Effector memory CD8-positive, alpha-beta T cell (primary cell): ENCODE measurements around the gene PAK6.

Source experiments
- ATAC-seq: fragments of 150-1000 bp; cut with Tn5 transposase; replicated peaks from 2 replicates; pipeline ENCODE4 v1.10.0; 2021; ENCODE audit warnings: mild to moderate bottlenecking, moderate library complexity
- DNase-seq, 3 experiments: peaks; one replicate each; pipeline ENCODE4 v3.0.0; 2021
- H3K27ac Mint-ChIP-seq, 2 donors: one replicate each; pipeline ENCODE4 v1.8.0; 2022; ENCODE audit warnings: mild to moderate bottlenecking in 2 of 2, mixed read lengths in 2 of 2, moderate library complexity in 2 of 2
- H3K27me3 Mint-ChIP-seq, 2 donors: one replicate each; pipeline ENCODE4 v1.8.0; 2022; ENCODE audit warnings: mixed read lengths in 2 of 2
- H3K36me3 Mint-ChIP-seq: one replicate; pipeline ENCODE4 v1.8.0; 2022; ENCODE audit warnings: mild to moderate bottlenecking, moderate library complexity, mixed read lengths; ENCODE audit not compliant: insufficient read depth
- H3K4me1 Mint-ChIP-seq, 2 donors: one replicate each; pipeline ENCODE4 v1.8.0; 2022; ENCODE audit warnings: low read depth in 2 of 2, mixed read lengths in 2 of 2
- H3K4me3 Mint-ChIP-seq, 2 donors: one replicate each; pipeline ENCODE4 v1.8.0; 2022; ENCODE audit warnings: mild to moderate bottlenecking in 2 of 2, mixed read lengths in 2 of 2, moderate library complexity in 2 of 2
- H3K9me3 Mint-ChIP-seq, 2 donors: one replicate each; pipeline ENCODE4 v1.8.0; 2022; ENCODE audit warnings: mixed read lengths in 2 of 2

PAK6 gene

DNA sequence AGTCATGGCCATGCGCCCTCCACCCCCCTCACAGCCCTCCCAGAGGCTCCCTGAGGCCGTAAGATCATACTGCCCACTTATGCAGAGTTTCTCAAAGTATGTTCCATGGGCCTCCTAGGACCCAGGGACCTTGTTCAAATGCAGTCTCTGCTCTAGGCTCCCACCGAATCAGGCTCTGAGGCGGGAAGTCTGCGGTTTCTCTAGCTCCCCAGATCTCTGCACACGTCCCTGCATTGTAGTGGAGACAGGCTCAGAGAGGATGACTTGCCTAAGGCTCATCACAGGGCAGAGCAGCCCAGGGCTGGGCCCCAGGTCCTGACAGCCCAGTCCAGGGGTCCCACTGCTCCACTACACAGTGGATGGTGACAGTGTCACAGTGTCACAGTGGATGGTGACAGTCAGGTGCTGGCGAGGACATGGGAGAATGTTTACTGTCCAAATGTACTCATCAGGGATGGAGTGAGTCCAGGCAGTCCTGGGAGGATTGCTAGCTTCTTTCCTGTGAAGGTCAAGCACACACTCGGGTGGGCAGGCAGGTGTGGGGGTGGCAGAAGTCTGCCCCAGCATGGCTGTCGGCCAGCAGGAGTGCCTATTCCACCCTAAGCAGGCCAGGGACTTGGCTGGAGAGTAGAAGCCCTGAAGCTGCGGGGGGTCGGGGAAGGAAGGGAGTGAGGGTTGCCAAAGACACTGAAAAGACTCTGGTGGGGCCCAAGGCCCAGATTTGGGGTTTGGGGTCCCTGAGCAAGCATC, 31.6 kb downstream of the PAK6 start:
- Mint-ChIP-seq H3K27me3 (no peaks in the 10 kb centered on the region), H3K9me3 (no peaks in the 10 kb centered on the region), H3K4me1 (peaks cover 6 to 7% of the 10 kb centered on the region in 2 donors), H3K36me3 (peaks cover 3% of the 10 kb centered on the region), H3K4me3 (no peak overlapping the region), H3K27ac (peak overlapping the region in 1 of 2 donors; percentile 42)
- ATAC-seq (no peak), DNase-seq (no peak)

GRCh38 chr15:40271685-40272484, 33.0 kb downstream of the PAK6 start:
- no peak for ATAC-seq
- no peak for DNase-seq
- Mint-ChIP-seq H3K36me3 (peaks cover 3% of the 10 kb centered on the region), H3K27ac (no peak overlapping the region), H3K4me1 (peaks cover 6 to 7% of the 10 kb centered on the region in 2 donors), H3K9me3 (no peaks in the 10 kb centered on the region), H3K27me3 (peaks cover 0 to 2% of the 10 kb centered on the region in 2 donors), H3K4me3 (no peak overlapping the region)

DNA sequence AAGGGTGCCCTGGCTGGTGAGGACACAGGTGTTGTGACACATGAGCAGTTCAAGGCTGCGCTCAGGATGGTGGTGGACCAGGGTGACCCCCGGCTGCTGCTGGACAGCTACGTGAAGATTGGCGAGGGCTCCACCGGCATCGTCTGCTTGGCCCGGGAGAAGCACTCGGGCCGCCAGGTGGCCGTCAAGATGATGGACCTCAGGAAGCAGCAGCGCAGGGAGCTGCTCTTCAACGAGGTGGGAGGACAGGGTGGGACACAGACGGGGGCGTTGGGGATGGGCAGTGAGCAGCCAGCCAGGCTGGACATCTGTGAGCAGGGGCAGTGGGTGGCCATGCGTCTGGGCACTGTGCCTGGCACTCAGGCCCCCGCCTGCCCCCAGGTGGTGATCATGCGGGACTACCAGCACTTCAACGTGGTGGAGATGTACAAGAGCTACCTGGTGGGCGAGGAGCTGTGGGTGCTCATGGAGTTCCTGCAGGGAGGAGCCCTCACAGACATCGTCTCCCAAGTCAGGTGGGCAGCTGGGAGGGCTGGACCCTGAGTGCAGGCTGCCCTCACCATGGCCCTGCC, 33.7 kb downstream of the PAK6 start:
- Mint-ChIP-seq H3K27me3 (peaks cover 0 to 9% of the 10 kb centered on the region in 2 donors), H3K9me3 (no peaks in the 10 kb centered on the region), H3K36me3 (peaks cover under 1% of the 10 kb centered on the region), H3K27ac (no peak overlapping the region), H3K4me3 (no peak overlapping the region), H3K4me1 (peaks cover 6 to 7% of the 10 kb centered on the region in 2 donors)
- no peak for DNase-seq
- ATAC-seq = no peak

GRCh38 chr15:40273428-40273827, 34.6 kb downstream of the PAK6 start:
- ATAC-seq (no peak), DNase-seq (no peak)
- H3K4me3 Mint-ChIP-seq = no peak overlapping the region
- H3K36me3 Mint-ChIP-seq = no peaks in the 10 kb centered on the region
- no peaks in the 10 kb centered on the region for H3K9me3 Mint-ChIP-seq
- peaks cover 5 to 18% of the 10 kb centered on the region in 2 donors for H3K27me3 Mint-ChIP-seq
- no peak overlapping the region for H3K27ac Mint-ChIP-seq
- H3K4me1 Mint-ChIP-seq = peaks cover 6 to 7% of the 10 kb centered on the region in 2 donors

DNA sequence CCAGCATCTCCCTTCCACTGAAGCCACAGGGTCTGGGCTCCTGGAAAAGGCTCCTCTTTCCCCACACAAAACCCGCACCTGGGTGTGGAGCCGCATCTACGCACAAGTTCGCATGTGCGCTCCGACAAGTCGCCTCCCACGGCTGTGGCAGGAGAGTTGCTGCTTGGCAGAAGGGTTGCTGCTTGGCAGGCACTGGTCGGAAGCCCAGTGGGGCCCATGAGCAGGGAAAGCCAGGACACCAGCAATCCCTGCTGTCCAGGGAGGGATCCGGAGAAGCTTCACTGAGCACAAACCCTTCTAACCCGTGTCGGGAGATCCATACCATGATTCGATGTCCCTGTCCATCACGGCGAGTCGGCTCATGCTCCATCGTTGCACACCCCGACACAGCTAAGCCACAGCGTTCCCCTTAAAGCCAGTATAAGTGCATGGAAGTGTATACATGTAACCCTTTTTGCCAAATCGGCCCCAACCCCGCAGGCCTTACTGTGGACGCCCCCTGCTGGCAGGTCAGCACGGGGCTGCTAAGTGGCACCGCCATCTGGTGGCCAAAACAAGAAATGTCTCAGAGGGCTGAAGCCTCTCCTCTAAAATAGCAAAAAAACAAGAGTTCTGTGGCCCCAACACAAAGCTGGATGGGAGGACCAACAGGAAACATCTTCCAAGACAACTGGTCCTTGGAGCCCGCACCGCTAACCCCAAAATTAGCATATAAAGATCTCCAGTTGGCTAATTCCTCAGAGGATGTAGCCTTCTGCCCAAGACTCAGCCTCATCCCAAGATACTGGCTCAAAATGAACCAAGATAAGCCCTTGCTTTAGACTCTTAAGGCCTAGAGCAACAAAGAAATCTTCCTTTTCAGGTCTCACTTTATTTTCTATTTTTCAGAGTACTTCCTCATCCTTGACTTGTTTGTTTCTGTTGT, 35.7 kb downstream of the PAK6 start:
- H3K27ac Mint-ChIP-seq = no peak overlapping the region
- no peaks in the 10 kb centered on the region for H3K9me3 Mint-ChIP-seq
- DNase-seq = peak; percentile 89 to 94 (median 91)
- H3K4me1 Mint-ChIP-seq = peaks cover 7 to 9% of the 10 kb centered on the region in 2 donors
- H3K27me3 Mint-ChIP-seq = peaks cover 6 to 28% of the 10 kb centered on the region in 2 donors
- ATAC-seq = peak; percentile 90
- H3K36me3 Mint-ChIP-seq = no peaks in the 10 kb centered on the region
- H3K4me3 Mint-ChIP-seq = no peak overlapping the region

- Mint-ChIP-seq H3K27me3 (peaks cover 6 to 33% of the 10 kb centered on the region in 2 donors), H3K4me1 (peaks cover 3 to 9% of the 10 kb centered on the region in 2 donors), H3K4me3 (no peak overlapping the region), H3K27ac (no peak overlapping the region), H3K36me3 (no peaks in the 10 kb centered on the region), H3K9me3 (no peaks in the 10 kb centered on the region)
- DNase-seq (no peak), ATAC-seq (no peak)
Measured at GRCh38 chr15:40275523-40275922, 36.7 kb downstream of the PAK6 start.

GRCh38 chr15:40275954-40276353, 37.1 kb downstream of the PAK6 start:
- no peaks in the 10 kb centered on the region for H3K36me3 Mint-ChIP-seq
- DNase-seq (no peak), ATAC-seq (no peak)
- H3K27me3 Mint-ChIP-seq = peaks cover 6 to 37% of the 10 kb centered on the region in 2 donors
- H3K4me1 Mint-ChIP-seq = peaks cover 3 to 9% of the 10 kb centered on the region in 2 donors
- H3K27ac Mint-ChIP-seq = no peak overlapping the region
- H3K4me3 Mint-ChIP-seq = no peak overlapping the region
- no peaks in the 10 kb centered on the region for H3K9me3 Mint-ChIP-seq

- Mint-ChIP-seq H3K4me1 (peaks cover 5 to 9% of the 10 kb centered on the region in 2 donors), H3K4me3 (no peak overlapping the region), H3K36me3 (no peaks in the 10 kb centered on the region), H3K27ac (no peak overlapping the region), H3K27me3 (peaks cover 6 to 42% of the 10 kb centered on the region in 2 donors), H3K9me3 (no peaks in the 10 kb centered on the region)
- ATAC-seq (no peak), DNase-seq (no peak)
Measured at GRCh38 chr15:40276927-40277326, 38.1 kb downstream of the PAK6 start.

DNA sequence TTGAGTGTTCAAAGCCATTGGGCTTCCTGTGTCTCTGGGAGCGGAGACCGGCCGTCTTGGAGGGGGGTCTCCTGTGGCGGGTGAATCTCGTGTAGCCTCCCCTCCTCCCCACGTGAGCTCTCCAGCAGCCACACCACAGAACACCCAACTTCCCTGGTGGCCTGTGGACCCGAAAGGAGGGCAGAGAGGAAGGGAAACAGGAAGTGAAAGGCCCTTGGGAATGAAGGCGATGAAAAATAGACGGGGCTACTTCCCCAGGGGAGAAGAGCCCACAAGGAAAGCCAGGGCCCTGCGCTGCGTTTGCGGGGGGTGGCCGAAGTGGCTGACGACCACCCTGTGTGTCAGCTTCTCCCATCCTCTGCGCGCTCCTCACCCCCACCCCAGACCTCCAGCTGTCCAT, 38.6 kb downstream of the PAK6 start:
- peaks cover 6 to 42% of the 10 kb centered on the region in 2 donors for H3K27me3 Mint-ChIP-seq
- H3K36me3 Mint-ChIP-seq = no peaks in the 10 kb centered on the region
- DNase-seq (no peak), ATAC-seq (no peak)
- peaks cover 5 to 9% of the 10 kb centered on the region in 2 donors for H3K4me1 Mint-ChIP-seq
- H3K27ac Mint-ChIP-seq = no peak overlapping the region
- no peak overlapping the region for H3K4me3 Mint-ChIP-seq
- no peaks in the 10 kb centered on the region for H3K9me3 Mint-ChIP-seq

- no peak overlapping the region for H3K4me3 Mint-ChIP-seq
- H3K4me1 Mint-ChIP-seq = peaks cover 5 to 9% of the 10 kb centered on the region in 2 donors
- no peaks in the 10 kb centered on the region for H3K9me3 Mint-ChIP-seq
- DNase-seq (no peak), ATAC-seq (no peak)
- peaks cover 6 to 42% of the 10 kb centered on the region in 2 donors for H3K27me3 Mint-ChIP-seq
- H3K36me3 Mint-ChIP-seq = no peaks in the 10 kb centered on the region
- no peak overlapping the region for H3K27ac Mint-ChIP-seq
Measured at GRCh38 chr15:40278026-40278425, 39.2 kb downstream of the PAK6 start.

- Mint-ChIP-seq H3K9me3 (no peaks in the 10 kb centered on the region), H3K27ac (no peak overlapping the region), H3K36me3 (no peaks in the 10 kb centered on the region), H3K4me3 (peak overlapping the region in 1 of 2 donors; percentile 76), H3K4me1 (peaks cover 3 to 4% of the 10 kb centered on the region in 2 donors), H3K27me3 (peaks cover 6 to 42% of the 10 kb centered on the region in 2 donors)
- peak; percentile 23 for ATAC-seq
- DNase-seq = peak; percentile 63 to 68 (median 67)
Measured at GRCh38 chr15:40279437-40280141, 40.7 kb downstream of the PAK6 start.

DNA sequence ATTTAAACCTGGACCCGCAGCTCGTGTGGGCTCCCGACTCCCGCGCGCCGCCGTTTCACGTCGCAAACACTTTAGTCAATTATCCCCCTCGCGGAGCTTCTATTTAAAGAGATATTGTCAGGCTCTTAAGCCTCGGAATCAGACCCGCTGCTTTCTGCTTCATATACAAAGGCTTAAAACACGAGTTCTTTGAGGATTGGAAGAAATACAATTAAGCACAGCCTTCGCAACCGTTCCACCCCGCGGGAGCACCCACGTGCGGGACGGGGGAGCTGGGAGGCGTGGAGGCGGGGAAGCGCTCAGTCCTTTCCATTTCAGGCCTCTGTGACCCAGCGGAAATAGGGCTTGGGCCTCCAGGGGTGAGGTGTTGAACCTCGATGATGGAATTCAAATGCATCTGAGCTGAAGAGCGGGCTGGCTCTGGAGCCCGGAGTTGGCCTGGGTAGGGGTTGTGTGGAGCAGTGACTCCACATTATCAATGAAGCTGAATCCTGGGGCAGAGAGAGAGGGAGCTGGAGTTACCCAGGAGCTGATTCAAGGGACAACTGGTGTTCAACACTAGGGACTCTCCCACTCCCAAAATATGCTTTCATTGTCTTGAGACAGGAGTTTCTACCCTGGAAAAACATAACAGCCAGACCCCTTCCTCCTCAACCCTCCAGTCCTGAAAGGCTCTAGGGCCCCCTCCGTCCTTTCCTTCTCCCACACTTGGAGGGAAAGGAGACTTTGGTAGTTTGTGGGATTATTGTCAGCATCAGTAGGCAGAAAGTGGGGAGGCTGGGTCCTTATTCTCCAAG, 41.6 kb downstream of the PAK6 start:
- no peaks in the 10 kb centered on the region for H3K9me3 Mint-ChIP-seq
- H3K4me1 Mint-ChIP-seq = peaks cover 1 to 3% of the 10 kb centered on the region in 2 donors
- H3K27me3 Mint-ChIP-seq = peaks cover 6 to 42% of the 10 kb centered on the region in 2 donors
- ATAC-seq (no peak), DNase-seq (no peak)
- H3K27ac Mint-ChIP-seq = no peak overlapping the region
- H3K36me3 Mint-ChIP-seq = no peaks in the 10 kb centered on the region
- H3K4me3 Mint-ChIP-seq = peak overlapping the region; percentile 61 to 76
